Epithelial cell of proximal tubule (primary cell): ENCODE results near the gene PDE6D. TPM values are rescaled to one million over a fixed set of nuclear protein-coding genes. Genes with fewer than 3 reads are reported as not detected.

ENCODE experiments used
- DNase-seq: peaks from one replicate; pipeline ENCODE4 v3.0.0-alpha.2; 2011; ENCODE audit warnings: low read depth
- H3K4me3 ChIP-seq: 2 replicates; pipeline ENCODE4 v1.5.1; 2011; ENCODE audit warnings: low read depth, mild to moderate bottlenecking, low read length
- total RNA-seq: library from RNA; depleted of rRNA; stranded (reverse); fragments of >200 nt; gene quantifications from 2 replicates; pipeline ENCODE4 v1.2.3, GENCODE V29; 2015
- TF ChIP-seq, protein P1 (sequence below): conservative IDR thresholded peaks from 2 replicates; pipeline ENCODE4 v1.5.1; 2012; ENCODE audit warnings: low read depth, mild to moderate bottlenecking, low read length

PDE6D gene
- total RNA-seq, 1 donor from 2014 or later: 32.9 TPM

- no peak overlapping the region for H3K4me3 ChIP-seq
- DNase-seq: no peak
- TF ChIP-seq, protein P1, sequence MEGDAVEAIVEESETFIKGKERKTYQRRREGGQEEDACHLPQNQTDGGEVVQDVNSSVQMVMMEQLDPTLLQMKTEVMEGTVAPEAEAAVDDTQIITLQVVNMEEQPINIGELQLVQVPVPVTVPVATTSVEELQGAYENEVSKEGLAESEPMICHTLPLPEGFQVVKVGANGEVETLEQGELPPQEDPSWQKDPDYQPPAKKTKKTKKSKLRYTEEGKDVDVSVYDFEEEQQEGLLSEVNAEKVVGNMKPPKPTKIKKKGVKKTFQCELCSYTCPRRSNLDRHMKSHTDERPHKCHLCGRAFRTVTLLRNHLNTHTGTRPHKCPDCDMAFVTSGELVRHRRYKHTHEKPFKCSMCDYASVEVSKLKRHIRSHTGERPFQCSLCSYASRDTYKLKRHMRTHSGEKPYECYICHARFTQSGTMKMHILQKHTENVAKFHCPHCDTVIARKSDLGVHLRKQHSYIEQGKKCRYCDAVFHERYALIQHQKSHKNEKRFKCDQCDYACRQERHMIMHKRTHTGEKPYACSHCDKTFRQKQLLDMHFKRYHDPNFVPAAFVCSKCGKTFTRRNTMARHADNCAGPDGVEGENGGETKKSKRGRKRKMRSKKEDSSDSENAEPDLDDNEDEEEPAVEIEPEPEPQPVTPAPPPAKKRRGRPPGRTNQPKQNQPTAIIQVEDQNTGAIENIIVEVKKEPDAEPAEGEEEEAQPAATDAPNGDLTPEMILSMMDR: no peak
These were observed 93.1 kb downstream of the PDE6D start for GRCh38 chr2:231687961-231688360.

GRCh38 chr2:231687133-231687852, 93.8 kb downstream of the PDE6D start:
- H3K4me3 ChIP-seq: peak overlapping the region; percentile 7
- DNase-seq: no peak
- TF ChIP-seq, protein P1: peak; percentile 68

- no peak overlapping the region for H3K4me3 ChIP-seq
- DNase-seq: no peak
- TF ChIP-seq, protein P1: no peak
These were observed 94.6 kb downstream of the PDE6D start for GRCh38 chr2:231686192-231687100.

- no peak overlapping the region for H3K4me3 ChIP-seq
- TF ChIP-seq, protein P1: no peak
- no peak for DNase-seq
These were observed 95.5 kb downstream of the PDE6D start for GRCh38 chr2:231685349-231686191.

GRCh38 chr2:231684314-231685223, 96.5 kb downstream of the PDE6D start:
- DNase-seq: no peak
- TF ChIP-seq, protein P1: no peak
- no peak overlapping the region for H3K4me3 ChIP-seq
